GM12874 (cell line): ENCODE measurements around the gene NRROS.

Source experiments
- TF ChIP-seq, protein P1 (sequence below): IDR thresholded peaks from 2 replicates; pipeline ENCODE4 v1.5.1; 2011; ENCODE audit warnings: low read depth, mild to moderate bottlenecking, control low read depth, low read length, moderate library complexity; ENCODE audit not compliant: insufficient read depth

The NRROS gene

DNA sequence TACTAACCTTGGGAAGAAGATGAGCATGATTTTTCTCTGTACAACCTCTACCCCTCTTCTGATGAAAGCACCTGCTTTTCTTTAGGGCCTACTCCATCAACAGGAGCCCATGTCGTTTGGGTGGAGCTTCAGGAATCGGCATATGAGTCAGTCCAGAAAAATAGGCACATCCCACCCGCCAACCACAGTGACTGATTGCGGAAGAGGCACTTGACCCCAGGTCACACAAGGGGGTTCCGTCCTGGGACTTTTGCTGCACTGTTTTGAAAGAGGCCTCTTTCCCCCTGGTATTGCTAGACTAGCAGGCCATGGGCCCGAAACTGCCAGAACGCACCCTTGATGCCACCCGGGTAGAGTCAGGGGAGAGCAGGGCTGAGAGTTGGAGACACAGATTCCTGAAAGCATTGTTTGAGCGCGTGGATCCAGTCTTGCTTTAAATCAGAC lies 19.3 kb upstream of the NRROS start:
- TF ChIP-seq, protein P1, sequence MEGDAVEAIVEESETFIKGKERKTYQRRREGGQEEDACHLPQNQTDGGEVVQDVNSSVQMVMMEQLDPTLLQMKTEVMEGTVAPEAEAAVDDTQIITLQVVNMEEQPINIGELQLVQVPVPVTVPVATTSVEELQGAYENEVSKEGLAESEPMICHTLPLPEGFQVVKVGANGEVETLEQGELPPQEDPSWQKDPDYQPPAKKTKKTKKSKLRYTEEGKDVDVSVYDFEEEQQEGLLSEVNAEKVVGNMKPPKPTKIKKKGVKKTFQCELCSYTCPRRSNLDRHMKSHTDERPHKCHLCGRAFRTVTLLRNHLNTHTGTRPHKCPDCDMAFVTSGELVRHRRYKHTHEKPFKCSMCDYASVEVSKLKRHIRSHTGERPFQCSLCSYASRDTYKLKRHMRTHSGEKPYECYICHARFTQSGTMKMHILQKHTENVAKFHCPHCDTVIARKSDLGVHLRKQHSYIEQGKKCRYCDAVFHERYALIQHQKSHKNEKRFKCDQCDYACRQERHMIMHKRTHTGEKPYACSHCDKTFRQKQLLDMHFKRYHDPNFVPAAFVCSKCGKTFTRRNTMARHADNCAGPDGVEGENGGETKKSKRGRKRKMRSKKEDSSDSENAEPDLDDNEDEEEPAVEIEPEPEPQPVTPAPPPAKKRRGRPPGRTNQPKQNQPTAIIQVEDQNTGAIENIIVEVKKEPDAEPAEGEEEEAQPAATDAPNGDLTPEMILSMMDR, result no peak

DNA sequence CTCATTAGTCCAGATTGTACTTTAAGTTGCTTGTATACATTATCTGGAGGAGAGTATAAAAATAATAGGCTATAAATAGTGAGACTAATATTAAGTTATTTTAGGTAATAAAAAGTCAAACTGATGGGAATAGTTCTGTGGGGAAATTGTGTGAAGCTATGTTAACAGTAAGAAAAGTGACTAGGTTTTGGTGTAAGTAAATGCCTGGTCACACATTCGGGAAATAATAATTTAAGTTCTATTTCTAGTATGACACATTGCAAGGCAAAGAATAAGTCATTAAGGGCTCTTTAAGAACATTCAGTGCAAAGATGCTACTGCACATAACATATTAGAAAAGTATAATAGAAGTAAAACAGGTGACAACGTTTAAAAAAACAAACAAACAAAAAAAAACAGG lies 18.8 kb upstream of the NRROS start:
- TF ChIP-seq, protein P1, result no peak

DNA sequence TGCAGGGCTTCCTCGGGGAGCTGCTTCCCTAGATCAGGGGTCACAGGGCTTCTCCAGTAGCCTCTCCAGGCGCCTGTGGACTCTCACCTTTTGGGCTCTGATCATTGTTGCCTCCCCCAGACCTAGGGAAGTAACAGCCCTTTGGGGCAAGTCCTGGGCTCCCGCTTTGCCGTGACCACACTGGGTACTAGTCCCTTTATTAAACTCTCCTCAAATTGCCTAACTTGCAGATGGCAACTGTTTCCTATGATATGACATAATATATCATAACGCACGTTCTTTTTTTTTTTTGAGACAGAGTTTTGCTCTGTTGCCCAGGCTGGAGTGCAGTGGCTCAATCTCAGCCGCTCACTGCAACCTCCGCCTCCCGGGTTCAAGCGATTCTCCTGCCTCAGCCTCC lies 17.9 kb upstream of the NRROS start:
- TF ChIP-seq, protein P1, result no peak

DNA sequence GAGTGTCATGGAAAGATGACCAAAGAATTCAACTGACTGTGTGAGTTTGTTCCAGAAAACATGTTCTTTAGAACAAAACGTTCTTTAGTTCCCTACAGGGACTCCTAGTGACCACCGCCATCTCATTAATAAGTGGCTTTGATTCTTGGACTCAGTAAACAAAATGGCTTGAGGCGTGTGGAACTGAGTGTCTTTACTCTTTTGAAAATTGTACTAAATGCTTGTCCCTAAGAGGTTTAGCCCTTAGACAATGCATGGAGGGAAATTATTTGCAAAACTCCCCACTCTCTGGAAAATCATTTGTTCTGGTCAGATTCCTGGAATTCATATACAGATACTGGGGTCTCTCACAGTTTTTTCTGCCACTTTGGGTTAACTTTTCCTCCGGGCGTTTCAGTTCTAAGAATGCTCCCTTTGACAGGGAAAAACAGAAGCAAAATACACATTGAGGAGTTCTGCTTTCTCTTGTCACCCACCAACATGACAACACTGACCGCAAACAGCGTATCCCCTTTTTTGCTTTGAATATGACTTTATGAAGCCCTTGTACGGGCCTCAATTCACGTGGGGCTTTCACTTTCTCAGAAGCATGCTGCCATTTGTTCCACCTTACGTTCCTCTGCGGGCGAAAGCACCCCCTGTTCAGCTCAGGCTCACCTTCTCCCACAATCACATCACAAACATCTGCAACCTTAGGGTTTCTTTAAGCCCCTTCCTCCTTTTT lies 15.3 kb upstream of the NRROS start:
- TF ChIP-seq, protein P1, result no peak

DNA sequence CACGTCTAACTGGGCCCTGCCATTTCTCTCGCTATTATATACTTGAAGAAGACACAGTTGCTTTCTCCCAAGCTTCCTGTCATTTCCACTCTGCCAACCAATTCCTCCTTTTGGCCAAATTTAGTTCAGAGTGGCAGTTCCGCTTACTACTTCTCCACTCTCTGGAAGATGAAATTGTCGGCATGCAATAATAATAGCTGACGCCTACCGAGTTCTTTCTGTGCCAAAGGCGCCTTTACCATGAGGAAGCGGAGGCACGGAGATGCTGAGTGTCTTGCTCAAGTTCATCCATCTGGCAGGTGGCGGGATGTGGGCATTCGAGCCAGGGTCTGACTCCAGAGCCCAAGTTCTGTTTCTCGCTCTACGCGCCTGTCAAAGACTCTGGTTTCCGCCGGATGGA lies 14.6 kb upstream of the NRROS start:
- TF ChIP-seq, protein P1, result no peak

DNA sequence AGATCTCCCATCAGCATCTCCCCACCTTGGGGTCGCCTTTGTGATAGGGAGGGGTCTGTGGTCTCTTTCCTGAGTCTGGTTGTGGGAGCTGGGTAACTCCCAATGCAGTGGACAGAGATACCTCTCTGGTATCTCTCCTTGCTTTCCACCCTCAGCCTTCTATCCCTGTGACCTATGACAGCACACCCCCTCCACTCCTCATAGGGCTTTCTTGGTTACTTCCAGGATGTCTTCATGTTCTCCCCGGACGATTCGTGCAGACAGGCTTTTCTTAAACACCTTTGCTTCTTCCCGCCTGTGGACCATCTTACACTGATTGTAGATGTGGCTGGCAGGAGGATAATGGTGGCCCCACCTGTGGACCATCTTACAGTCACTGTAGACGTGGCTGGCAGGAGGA lies 14.2 kb upstream of the NRROS start:
- TF ChIP-seq, protein P1, result no peak

DNA sequence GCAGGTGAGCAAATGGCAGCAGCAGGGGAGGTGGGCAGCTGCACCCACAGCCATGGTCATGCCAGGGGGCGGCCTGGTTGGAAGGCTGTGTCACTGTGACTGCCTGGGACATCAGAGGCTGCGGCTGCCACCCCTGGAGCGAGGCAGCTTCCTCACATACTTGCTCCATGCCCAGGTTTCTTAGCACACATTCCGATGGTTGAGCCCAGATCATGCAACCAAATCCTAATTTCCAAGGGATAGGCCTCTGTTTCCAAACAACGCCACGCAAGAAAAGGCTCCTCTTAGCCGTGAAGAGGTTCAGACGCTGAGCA lies 11.6 kb upstream of the NRROS start:
- TF ChIP-seq, protein P1, result no peak
